ENCODE results near the gene GSTM5. TPM values are rescaled to one million over a fixed set of nuclear protein-coding genes. Genes with fewer than 3 reads are reported as not detected.

Gene GSTM5
- total RNA-seq, 1 donor from 2014 or later = 23.3 TPM

DNA sequence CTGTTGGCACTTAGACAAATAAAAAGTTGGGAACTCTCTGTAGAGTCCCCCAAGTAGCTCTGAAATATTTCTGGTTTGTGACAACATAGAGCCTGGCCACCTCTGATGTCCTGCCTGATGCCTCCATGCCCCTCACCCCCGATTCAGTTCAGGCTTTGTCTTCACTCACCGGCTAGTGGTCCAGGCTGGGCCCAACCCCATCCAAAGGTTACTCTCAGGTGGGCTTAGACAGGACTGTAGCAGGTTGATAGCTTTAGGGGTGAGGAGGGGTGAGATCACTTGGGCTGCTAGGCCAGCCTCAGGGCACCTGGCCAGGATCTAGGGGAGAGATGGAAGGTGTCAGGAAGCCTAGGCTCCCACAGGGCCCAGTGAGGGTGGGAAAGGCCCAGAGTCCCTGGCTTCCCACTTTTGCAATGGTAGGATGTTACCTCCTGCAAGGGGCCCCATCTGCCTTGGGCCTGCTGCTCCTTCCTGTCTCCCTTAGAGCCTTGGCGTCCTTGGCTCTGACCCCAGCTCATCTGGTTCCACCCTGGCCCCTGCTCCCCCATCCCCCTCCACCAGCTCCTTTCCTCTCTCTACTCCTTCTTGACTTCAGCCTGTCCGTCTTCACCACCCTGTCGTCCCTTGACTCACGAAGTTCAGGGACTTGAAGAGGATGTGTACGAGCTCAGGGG lies 44.9 kb downstream of the GSTM5 start:
- H3K27ac ChIP-seq = no peak overlapping the region
- TF ChIP-seq, protein P1, sequence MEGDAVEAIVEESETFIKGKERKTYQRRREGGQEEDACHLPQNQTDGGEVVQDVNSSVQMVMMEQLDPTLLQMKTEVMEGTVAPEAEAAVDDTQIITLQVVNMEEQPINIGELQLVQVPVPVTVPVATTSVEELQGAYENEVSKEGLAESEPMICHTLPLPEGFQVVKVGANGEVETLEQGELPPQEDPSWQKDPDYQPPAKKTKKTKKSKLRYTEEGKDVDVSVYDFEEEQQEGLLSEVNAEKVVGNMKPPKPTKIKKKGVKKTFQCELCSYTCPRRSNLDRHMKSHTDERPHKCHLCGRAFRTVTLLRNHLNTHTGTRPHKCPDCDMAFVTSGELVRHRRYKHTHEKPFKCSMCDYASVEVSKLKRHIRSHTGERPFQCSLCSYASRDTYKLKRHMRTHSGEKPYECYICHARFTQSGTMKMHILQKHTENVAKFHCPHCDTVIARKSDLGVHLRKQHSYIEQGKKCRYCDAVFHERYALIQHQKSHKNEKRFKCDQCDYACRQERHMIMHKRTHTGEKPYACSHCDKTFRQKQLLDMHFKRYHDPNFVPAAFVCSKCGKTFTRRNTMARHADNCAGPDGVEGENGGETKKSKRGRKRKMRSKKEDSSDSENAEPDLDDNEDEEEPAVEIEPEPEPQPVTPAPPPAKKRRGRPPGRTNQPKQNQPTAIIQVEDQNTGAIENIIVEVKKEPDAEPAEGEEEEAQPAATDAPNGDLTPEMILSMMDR (IDR thresholded peaks at IDR 0.05) = no peak
- H3K9me3 ChIP-seq = no peaks in the 10 kb centered on the region
- no peaks in the 10 kb centered on the region for H3K4me1 ChIP-seq
- no peaks in the 10 kb centered on the region for H3K27me3 ChIP-seq
- intact Hi-C loops (cut with DNase I) = no loop called here
- H3K36me3 ChIP-seq = no peaks in the 10 kb centered on the region
- no peak overlapping the region for H3K4me3 ChIP-seq
- peak in 1 of 2 donors; percentile 48 for DNase-seq (ENCODE audit: low spot score in 2 of 2)

DNA sequence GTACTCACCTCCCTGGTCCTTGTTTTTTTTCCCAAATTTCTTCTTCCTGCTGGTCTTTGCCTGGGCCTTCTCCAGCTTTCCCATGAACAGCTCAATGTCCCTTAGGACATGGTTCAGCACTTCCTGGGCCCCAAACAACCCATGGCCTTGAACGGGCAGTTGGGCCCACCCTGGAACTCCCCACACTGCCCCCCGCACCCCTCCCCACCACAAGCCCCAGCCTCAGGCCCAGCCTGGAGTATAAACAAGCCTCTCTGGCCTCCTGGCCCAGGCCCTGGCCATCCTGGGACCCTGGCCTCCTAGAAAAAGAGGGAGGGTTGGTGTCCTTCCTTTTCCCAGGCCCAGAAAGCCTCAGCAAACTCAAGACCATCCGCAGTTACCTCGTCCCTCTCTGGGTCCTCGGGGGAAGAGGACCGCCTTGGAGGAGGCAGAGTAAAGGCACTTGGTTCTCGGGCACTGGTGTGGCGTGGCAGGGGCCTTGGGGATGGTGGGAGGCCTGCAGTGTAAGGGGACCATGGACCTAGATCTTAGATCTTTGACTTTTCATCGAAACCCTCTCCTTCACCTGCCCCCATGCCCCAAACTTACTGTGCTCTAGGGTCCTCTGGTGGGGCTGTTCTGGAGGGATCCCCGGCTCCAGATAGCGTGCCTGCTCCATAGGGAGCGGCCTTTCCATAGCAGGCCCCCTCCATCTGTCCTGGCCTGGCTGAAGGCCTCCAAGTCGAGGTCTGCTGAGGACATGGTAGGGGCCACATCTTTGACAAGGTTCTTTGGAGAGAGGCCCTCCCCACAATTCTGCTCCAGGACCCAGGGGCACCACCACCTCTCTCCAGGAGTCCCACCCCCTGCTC lies 46.1 kb downstream of the GSTM5 start:
- intact Hi-C loops (cut with DNase I) = no loop called here
- Histone ChIP-seq H3K4me3 (no peak overlapping the region), H3K9me3 (no peaks in the 10 kb centered on the region), H3K27ac (no peak overlapping the region), H3K27me3 (no peaks in the 10 kb centered on the region), H3K36me3 (no peaks in the 10 kb centered on the region), H3K4me1 (no peaks in the 10 kb centered on the region)
- DNase-seq (ENCODE audit: low spot score in 2 of 2) = peak in 1 of 2 donors; percentile 54
- TF ChIP-seq, protein P1 (IDR thresholded peaks at IDR 0.05) = no peak

DNA sequence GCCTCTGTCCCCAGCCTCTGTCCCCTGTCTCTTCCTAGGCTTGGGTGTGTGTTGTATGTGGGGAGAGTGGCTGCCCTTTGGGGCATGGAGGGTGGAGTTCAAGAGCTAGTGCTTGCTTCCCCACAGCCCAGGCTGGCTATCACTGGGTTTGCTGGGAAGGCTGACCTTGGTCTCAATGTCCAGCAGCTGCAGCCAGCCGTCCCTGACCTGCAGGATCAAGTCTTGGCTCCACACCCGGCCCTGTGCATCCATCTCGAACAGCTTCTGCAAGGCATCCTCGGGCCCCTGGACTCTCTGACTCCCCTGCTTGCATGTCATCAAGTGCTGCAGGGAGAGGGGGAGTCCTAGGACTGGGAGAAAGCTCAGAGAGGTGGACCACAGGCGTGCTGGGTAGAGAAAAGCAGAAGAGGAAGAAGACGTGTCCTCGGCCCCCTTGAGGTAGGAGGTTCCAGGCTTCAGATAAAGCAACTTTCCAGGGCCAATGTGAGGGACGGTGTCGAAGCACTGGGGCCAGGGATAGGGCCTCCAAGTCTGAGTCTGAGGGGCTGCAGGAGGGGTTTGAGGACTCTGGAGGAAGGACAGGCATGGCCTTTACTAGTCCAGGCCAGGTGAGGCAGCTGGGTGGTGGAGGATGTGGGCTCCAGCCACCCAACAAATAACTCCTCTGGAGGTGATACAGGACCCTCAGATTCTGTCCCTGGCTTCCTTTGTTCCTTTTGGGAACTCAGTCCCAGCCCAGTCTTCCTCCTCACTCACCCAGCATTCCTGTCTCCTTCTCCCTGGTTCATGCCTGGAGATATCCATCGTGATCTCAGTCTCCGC lies 47.7 kb downstream of the GSTM5 start:
- Histone ChIP-seq H3K27ac (no peak overlapping the region), H3K4me3 (no peak overlapping the region), H3K27me3 (no peaks in the 10 kb centered on the region), H3K9me3 (no peaks in the 10 kb centered on the region), H3K4me1 (no peaks in the 10 kb centered on the region), H3K36me3 (no peaks in the 10 kb centered on the region)
- TF ChIP-seq, protein P1 (IDR thresholded peaks at IDR 0.05) = no peak
- DNase-seq (ENCODE audit: low spot score in 2 of 2) = peak in 1 of 2 donors; percentile 61
- intact Hi-C loops (cut with DNase I) = no loop called here

DNA sequence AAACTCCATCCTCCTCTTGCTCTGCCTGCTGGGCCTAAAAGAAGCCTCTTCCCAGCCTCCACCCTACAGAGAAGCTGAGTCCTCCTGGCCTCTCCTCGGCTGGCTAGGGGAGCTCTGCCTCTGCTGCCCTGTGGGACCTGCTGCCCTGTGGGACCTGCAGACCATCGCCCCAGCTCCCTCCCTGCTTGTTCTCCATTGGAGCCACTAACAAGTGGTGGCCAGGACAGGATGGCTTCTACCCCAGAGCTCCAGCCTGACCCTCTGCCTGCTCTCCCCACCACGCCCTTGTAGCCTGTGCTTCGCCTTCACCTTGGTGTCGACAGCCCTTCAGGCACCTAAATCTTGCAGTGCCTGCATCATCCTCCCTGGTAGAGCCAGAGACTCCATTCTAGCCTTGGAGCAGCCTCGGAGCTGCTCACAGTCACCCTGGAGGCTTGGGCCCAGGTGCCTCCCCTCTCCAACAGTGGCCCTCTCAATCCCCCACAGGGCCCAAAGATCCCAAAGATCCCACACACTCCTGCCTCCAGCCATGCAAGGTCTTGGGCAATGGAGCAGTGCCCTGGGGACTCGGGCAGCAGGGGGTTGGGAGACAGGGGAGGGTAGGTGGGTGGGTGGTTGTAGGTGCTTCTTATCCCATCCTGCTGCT lies 48.7 kb downstream of the GSTM5 start:
- TF ChIP-seq, protein P1 (IDR thresholded peaks at IDR 0.05) = no peak
- DNase-seq (ENCODE audit: low spot score in 2 of 2) = peak in 1 of 2 donors; percentile 52
- intact Hi-C loops (cut with DNase I) = no loop called here

More for the DNA sequence above, 48.7 kb downstream of the GSTM5 start:
- H3K36me3 ChIP-seq = no peaks in the 10 kb centered on the region
- no peaks in the 10 kb centered on the region for H3K9me3 ChIP-seq
- H3K27ac ChIP-seq = no peak overlapping the region
- no peaks in the 10 kb centered on the region for H3K27me3 ChIP-seq
- H3K4me1 ChIP-seq = no peaks in the 10 kb centered on the region
- H3K4me3 ChIP-seq = no peak overlapping the region

All from ascending aorta (tissue), 2 donors.